Mesendoderm (in vitro differentiated cells): ENCODE data around the gene WNT5A.

Experiments
- DNase-seq: peaks from one replicate; pipeline ENCODE4 v3.0.0; 2013
- H2AK5ac ChIP-seq: 2 replicates; pipeline ENCODE4 v1.6.1; 2013; ENCODE audit warnings: low read length, inconsistent platforms
- H2BK120ac ChIP-seq: 2 replicates; pipeline ENCODE4 v1.6.1; 2013; ENCODE audit warnings: low read depth, mild to moderate bottlenecking, low read length, moderate library complexity, mixed read lengths
- H2BK15ac ChIP-seq: replicated peaks from 2 replicates; pipeline ENCODE4 v1.6.1; 2013; ENCODE audit warnings: low read depth, mild to moderate bottlenecking, moderate library complexity
- H2BK5ac ChIP-seq: 2 replicates; pipeline ENCODE4 v1.6.1; 2013; ENCODE audit warnings: low read length, inconsistent platforms
- H3K18ac ChIP-seq: 2 replicates; pipeline ENCODE4 v1.6.1; 2013; ENCODE audit warnings: mild to moderate bottlenecking, low read length, mixed read lengths
- H3K23ac ChIP-seq: one replicate; pipeline ENCODE4 v1.6.1; 2013; ENCODE audit warnings: low read length
- H3K27ac ChIP-seq: 2 replicates; pipeline ENCODE4 v1.5.1; 2013; ENCODE audit warnings: low read depth, mild to moderate bottlenecking, inconsistent platforms, low read length, moderate library complexity
- H3K27me3 ChIP-seq: 2 replicates; pipeline ENCODE4 v1.6.1; 2013; ENCODE audit warnings: low read length, control low read depth, mild to moderate bottlenecking, inconsistent platforms; ENCODE audit not compliant: insufficient read depth, poor library complexity
- H3K36me3 ChIP-seq: 2 replicates; pipeline ENCODE4 v1.6.1; 2013; ENCODE audit warnings: low read length, inconsistent platforms; ENCODE audit not compliant: control insufficient read depth, insufficient read depth
- H3K4ac ChIP-seq: one replicate; pipeline ENCODE4 v1.6.1; 2013; ENCODE audit warnings: low read depth, mild to moderate bottlenecking, low read length, moderate library complexity
- H3K4me1 ChIP-seq: 2 replicates; pipeline ENCODE4 v1.6.1; 2013; ENCODE audit warnings: low read depth, low read length, inconsistent platforms; ENCODE audit not compliant: control insufficient read depth
- H3K4me2 ChIP-seq: 2 replicates; pipeline ENCODE4 v1.6.1; 2013; ENCODE audit warnings: low read length
- H3K4me3 ChIP-seq: 2 replicates; pipeline ENCODE4 v1.5.1; 2013; ENCODE audit warnings: mild to moderate bottlenecking, low read length
- H3K56ac ChIP-seq: one replicate; pipeline ENCODE4 v1.6.1; 2013; ENCODE audit warnings: low read length
- H3K79me1 ChIP-seq: 2 replicates; pipeline ENCODE4 v1.6.1; 2013; ENCODE audit warnings: low read length, inconsistent platforms
- H3K79me2 ChIP-seq: 2 replicates; pipeline ENCODE4 v1.6.1; 2013; ENCODE audit warnings: mild to moderate bottlenecking, low read length; ENCODE audit not compliant: control insufficient read depth, insufficient read depth
- H3K9ac ChIP-seq: 2 replicates; pipeline ENCODE4 v1.6.1; 2013; ENCODE audit warnings: low read length, inconsistent platforms
- H4K5ac ChIP-seq: one replicate; pipeline ENCODE4 v1.6.1; 2013; ENCODE audit warnings: low read length
- H4K8ac ChIP-seq: one replicate; pipeline ENCODE4 v1.6.1; 2013; ENCODE audit warnings: low read depth, mild to moderate bottlenecking, control low read depth, low read length, moderate library complexity
- WGBS: extraction: QIAGEN DNeasy Blood & Tissue Kit; methylation state at CpG from one replicate; pipeline ENCODE4 v1.1.7; 2013; ENCODE audit warnings: low lambda C conversion rate, missing lambda C conversion rate; ENCODE audit not compliant: insufficient coverage; ENCODE audit errors: extremely low coverage; 5-methylcytosine and 5-hydroxymethylcytosine counted together

WNT5A gene

GRCh38 chr3:55459838-55460237 lies 27.3 kb downstream of the WNT5A start:
- Histone ChIP-seq H3K4ac (no peak overlapping the region), H2BK15ac (no peak overlapping the region), H3K36me3 (no peaks in the 10 kb centered on the region), H2BK5ac (no peak overlapping the region), H3K9ac (no peak overlapping the region), H2BK120ac (no peak overlapping the region), H3K18ac (no peak overlapping the region), H3K4me3 (no peak overlapping the region), H3K23ac (no peak overlapping the region), H3K4me1 (no peaks in the 10 kb centered on the region), H3K79me2 (no peaks in the 10 kb centered on the region), H3K27ac (no peak overlapping the region), H3K79me1 (no peaks in the 10 kb centered on the region), H3K56ac (no peak overlapping the region), H2AK5ac (no peak overlapping the region), H4K8ac (no peak overlapping the region), H3K27me3 (no peaks in the 10 kb centered on the region), H3K4me2 (no peak overlapping the region), H4K5ac (no peak overlapping the region)
- no peak for DNase-seq

GRCh38 chr3:55458181-55458790 lies 28.8 kb downstream of the WNT5A start:
- Histone ChIP-seq H3K56ac (no peak overlapping the region), H3K9ac (no peak overlapping the region), H3K18ac (no peak overlapping the region), H3K79me1 (no peaks in the 10 kb centered on the region), H3K79me2 (no peaks in the 10 kb centered on the region), H2BK5ac (no peak overlapping the region), H2BK15ac (no peak overlapping the region), H4K5ac (no peak overlapping the region), H3K4me3 (no peak overlapping the region), H2BK120ac (no peak overlapping the region), H2AK5ac (no peak overlapping the region), H3K27ac (no peak overlapping the region), H3K36me3 (no peaks in the 10 kb centered on the region), H3K4me1 (no peaks in the 10 kb centered on the region), H3K4me2 (no peak overlapping the region), H3K27me3 (no peaks in the 10 kb centered on the region), H3K23ac (no peak overlapping the region), H3K4ac (no peak overlapping the region), H4K8ac (no peak overlapping the region)
- DNase-seq = no peak
- WGBS = no CpG with 5 or more reads among the region's 5 CpGs

- Histone ChIP-seq H3K9ac (no peak overlapping the region), H2BK5ac (no peak overlapping the region), H4K8ac (no peak overlapping the region), H3K4me3 (no peak overlapping the region), H2BK120ac (no peak overlapping the region), H3K23ac (no peak overlapping the region), H2BK15ac (no peak overlapping the region), H3K79me1 (no peaks in the 10 kb centered on the region), H3K27me3 (no peaks in the 10 kb centered on the region), H3K4me1 (no peaks in the 10 kb centered on the region), H4K5ac (no peak overlapping the region), H3K18ac (no peak overlapping the region), H3K4ac (no peak overlapping the region), H3K4me2 (no peak overlapping the region), H3K27ac (no peak overlapping the region), H3K56ac (no peak overlapping the region), H3K36me3 (no peaks in the 10 kb centered on the region), H2AK5ac (no peak overlapping the region), H3K79me2 (no peaks in the 10 kb centered on the region)
- DNase-seq = no peak
- WGBS = no CpG with 5 or more reads among the region's 12 CpGs
Measured at GRCh38 chr3:55455915-55456314, 31.2 kb downstream of the WNT5A start.

- Histone ChIP-seq H3K4me2 (no peak overlapping the region), H3K9ac (no peak overlapping the region), H2AK5ac (no peak overlapping the region), H2BK120ac (no peak overlapping the region), H3K4ac (no peak overlapping the region), H4K5ac (no peak overlapping the region), H3K27me3 (no peaks in the 10 kb centered on the region), H3K79me2 (no peaks in the 10 kb centered on the region), H3K36me3 (no peaks in the 10 kb centered on the region), H2BK5ac (no peak overlapping the region), H3K79me1 (no peaks in the 10 kb centered on the region), H3K27ac (no peak overlapping the region), H3K23ac (no peak overlapping the region), H2BK15ac (no peak overlapping the region), H3K4me1 (no peaks in the 10 kb centered on the region), H3K56ac (no peak overlapping the region), H3K4me3 (no peak overlapping the region), H3K18ac (no peak overlapping the region), H4K8ac (no peak overlapping the region)
- no peak for DNase-seq
- no CpG with 5 or more reads among the region's 3 CpGs for WGBS
Measured at GRCh38 chr3:55454611-55455010, 32.5 kb downstream of the WNT5A start.

- Histone ChIP-seq H3K9ac (no peak overlapping the region), H3K4ac (no peak overlapping the region), H3K56ac (no peak overlapping the region), H2BK15ac (no peak overlapping the region), H2BK5ac (no peak overlapping the region), H4K8ac (no peak overlapping the region), H3K4me3 (no peak overlapping the region), H3K18ac (no peak overlapping the region), H2AK5ac (no peak overlapping the region), H3K27ac (no peak overlapping the region), H2BK120ac (no peak overlapping the region), H3K4me1 (no peaks in the 10 kb centered on the region), H3K23ac (no peak overlapping the region), H3K27me3 (no peaks in the 10 kb centered on the region), H3K79me2 (no peaks in the 10 kb centered on the region), H3K79me1 (no peaks in the 10 kb centered on the region), H3K36me3 (no peaks in the 10 kb centered on the region), H4K5ac (no peak overlapping the region), H3K4me2 (no peak overlapping the region)
- no peak for DNase-seq
- WGBS = no CpG with 5 or more reads among the region's 3 CpGs
Measured at GRCh38 chr3:55453886-55454496, 33.1 kb downstream of the WNT5A start.

- H3K4ac ChIP-seq = no peak overlapping the region
- H2BK120ac ChIP-seq = no peak overlapping the region
- H2BK5ac ChIP-seq = no peak overlapping the region
- H3K79me1 ChIP-seq = no peaks in the 10 kb centered on the region
- no peak overlapping the region for H4K8ac ChIP-seq
- H2BK15ac ChIP-seq = no peak overlapping the region
- H3K23ac ChIP-seq = no peak overlapping the region
- no peak overlapping the region for H3K56ac ChIP-seq
- H3K27ac ChIP-seq = no peak overlapping the region
- DNase-seq = no peak
- no peak overlapping the region for H3K4me2 ChIP-seq
- H2AK5ac ChIP-seq = no peak overlapping the region
- no peaks in the 10 kb centered on the region for H3K79me2 ChIP-seq
- WGBS = no CpG with 5 or more reads among the region's 2 CpGs
- no peaks in the 10 kb centered on the region for H3K4me1 ChIP-seq
- H3K4me3 ChIP-seq = no peak overlapping the region
- no peaks in the 10 kb centered on the region for H3K36me3 ChIP-seq
- H4K5ac ChIP-seq = no peak overlapping the region
- no peaks in the 10 kb centered on the region for H3K27me3 ChIP-seq
- H3K9ac ChIP-seq = no peak overlapping the region
- no peak overlapping the region for H3K18ac ChIP-seq
Measured at GRCh38 chr3:55452886-55453285, 34.2 kb downstream of the WNT5A start.
